Gastrocnemius medialis (tissue), 4 donors: ENCODE results near the gene NBEA.

Experiments used
- POLR2A ChIP-seq, 2 donors: fragments of 450-650 bp; IDR thresholded peaks; one replicate each; pipeline ENCODE4 v1.6.1; 2017; ENCODE audit warnings: antibody characterized with exemption in 2 of 2, mild to moderate bottlenecking in 2 of 2, moderate library complexity in 2 of 2
- TF ChIP-seq, protein P1 (sequence below), 5 experiments: fragments of 450-650 bp in 3 of 5; fragments of 200-600 bp in 2 of 5; sonication (generic) in 2 of 5; IDR thresholded peaks in 4 of 5; conservative IDR thresholded peaks in 1 of 5; 1 replicate in 4 of 5; 2 replicates in 1 of 5; pipeline ENCODE4 v1.5.1; 2016 to 2019; ENCODE audit warnings: antibody characterized with exemption in 5 of 5, mild to moderate bottlenecking in 3 of 5, moderate library complexity in 3 of 5

DNA sequence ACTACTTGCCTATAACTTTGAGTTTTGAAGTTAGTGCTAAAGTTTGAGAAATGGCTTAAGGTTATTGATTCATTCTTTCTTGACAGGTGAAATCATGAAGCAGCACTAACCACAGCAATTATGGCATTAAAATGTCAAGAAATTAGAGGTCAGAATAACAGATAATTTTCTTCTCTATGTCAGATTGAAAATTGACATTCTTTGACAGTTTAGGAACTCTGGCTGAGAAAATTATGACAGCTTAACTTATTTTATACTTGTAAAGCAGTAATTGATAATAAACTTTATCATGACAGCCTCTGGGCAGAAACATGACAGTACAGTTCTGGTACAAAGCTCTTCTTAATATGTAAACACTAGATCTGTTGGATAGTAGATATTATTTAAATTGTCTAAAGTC lies 689.6 kb downstream of the NBEA start:
- TF ChIP-seq, protein P1, sequence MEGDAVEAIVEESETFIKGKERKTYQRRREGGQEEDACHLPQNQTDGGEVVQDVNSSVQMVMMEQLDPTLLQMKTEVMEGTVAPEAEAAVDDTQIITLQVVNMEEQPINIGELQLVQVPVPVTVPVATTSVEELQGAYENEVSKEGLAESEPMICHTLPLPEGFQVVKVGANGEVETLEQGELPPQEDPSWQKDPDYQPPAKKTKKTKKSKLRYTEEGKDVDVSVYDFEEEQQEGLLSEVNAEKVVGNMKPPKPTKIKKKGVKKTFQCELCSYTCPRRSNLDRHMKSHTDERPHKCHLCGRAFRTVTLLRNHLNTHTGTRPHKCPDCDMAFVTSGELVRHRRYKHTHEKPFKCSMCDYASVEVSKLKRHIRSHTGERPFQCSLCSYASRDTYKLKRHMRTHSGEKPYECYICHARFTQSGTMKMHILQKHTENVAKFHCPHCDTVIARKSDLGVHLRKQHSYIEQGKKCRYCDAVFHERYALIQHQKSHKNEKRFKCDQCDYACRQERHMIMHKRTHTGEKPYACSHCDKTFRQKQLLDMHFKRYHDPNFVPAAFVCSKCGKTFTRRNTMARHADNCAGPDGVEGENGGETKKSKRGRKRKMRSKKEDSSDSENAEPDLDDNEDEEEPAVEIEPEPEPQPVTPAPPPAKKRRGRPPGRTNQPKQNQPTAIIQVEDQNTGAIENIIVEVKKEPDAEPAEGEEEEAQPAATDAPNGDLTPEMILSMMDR (IDR thresholded peaks at IDR 0.05 in 4 of 5, conservative IDR thresholded peaks at IDR 0.05 in 1 of 5): no peak
- TF ChIP-seq POLR2A (IDR thresholded peaks at IDR 0.05): no peak
